ENCODE results near the gene HMCN1. TPM values are rescaled to one million over a fixed set of nuclear protein-coding genes. Genes with fewer than 3 reads are reported as not detected.

Gene HMCN1
- total RNA-seq, 4 donors from 2014 or later, result 1.0 to 8.1 (median 2.5) TPM

DNA sequence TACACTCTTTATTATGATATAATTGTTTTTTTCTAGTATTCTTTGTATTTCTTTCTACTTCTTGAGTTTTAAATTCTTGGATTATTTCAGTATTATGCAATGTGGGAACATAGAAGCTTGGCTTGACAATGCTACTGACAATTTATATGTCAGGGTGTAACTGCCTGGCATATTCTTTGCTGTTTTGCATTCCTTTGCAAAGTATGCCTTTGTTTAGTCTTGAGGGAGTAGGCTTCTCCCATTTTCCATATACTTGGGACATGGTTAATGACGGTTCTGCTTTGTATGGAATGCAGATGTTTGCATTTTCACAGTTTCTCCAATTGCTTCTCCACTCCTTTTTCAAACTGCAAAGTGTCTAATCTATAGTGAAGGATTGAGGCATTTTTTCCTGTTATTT, 109.8 kb downstream of the HMCN1 start:
- 27 to 30% methylated on average over 1 of the region's 1 CpG for whole genome bisulfite sequencing, 2 donors
- intact Hi-C loops (cut with DNase I; ENCODE audit: low total_unique reads), result no loop called here
- no peak for DNase-seq (ENCODE audit: low spot score in 2 of 2)

GRCh38 chr1:185846672-185847444, 112.7 kb downstream of the HMCN1 start:
- TF ChIP-seq POLR2A (IDR thresholded peaks at IDR 0.05), result no peak
- TF ChIP-seq, protein P1, sequence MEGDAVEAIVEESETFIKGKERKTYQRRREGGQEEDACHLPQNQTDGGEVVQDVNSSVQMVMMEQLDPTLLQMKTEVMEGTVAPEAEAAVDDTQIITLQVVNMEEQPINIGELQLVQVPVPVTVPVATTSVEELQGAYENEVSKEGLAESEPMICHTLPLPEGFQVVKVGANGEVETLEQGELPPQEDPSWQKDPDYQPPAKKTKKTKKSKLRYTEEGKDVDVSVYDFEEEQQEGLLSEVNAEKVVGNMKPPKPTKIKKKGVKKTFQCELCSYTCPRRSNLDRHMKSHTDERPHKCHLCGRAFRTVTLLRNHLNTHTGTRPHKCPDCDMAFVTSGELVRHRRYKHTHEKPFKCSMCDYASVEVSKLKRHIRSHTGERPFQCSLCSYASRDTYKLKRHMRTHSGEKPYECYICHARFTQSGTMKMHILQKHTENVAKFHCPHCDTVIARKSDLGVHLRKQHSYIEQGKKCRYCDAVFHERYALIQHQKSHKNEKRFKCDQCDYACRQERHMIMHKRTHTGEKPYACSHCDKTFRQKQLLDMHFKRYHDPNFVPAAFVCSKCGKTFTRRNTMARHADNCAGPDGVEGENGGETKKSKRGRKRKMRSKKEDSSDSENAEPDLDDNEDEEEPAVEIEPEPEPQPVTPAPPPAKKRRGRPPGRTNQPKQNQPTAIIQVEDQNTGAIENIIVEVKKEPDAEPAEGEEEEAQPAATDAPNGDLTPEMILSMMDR (IDR thresholded peaks at IDR 0.05), result no peak
- intact Hi-C loops (cut with DNase I; ENCODE audit: low total_unique reads), result no loop called here
- DNase-seq (ENCODE audit: low spot score in 2 of 2), result no peak
- 78 to 83% methylated on average over 4 of the region's 4 CpGs for WGBS, 2 donors
- H3K4me3 ChIP-seq (ENCODE audit: low read depth, poor library complexity, severe bottlenecking), result no peak overlapping the region

More for the DNA sequence above, 109.8 kb downstream of the HMCN1 start:
- H3K4me3 ChIP-seq (ENCODE audit: low read depth, poor library complexity, severe bottlenecking), result no peak overlapping the region
- TF ChIP-seq, protein P1 (IDR thresholded peaks at IDR 0.05), result no peak
- TF ChIP-seq POLR2A (IDR thresholded peaks at IDR 0.05), result no peak

DNA sequence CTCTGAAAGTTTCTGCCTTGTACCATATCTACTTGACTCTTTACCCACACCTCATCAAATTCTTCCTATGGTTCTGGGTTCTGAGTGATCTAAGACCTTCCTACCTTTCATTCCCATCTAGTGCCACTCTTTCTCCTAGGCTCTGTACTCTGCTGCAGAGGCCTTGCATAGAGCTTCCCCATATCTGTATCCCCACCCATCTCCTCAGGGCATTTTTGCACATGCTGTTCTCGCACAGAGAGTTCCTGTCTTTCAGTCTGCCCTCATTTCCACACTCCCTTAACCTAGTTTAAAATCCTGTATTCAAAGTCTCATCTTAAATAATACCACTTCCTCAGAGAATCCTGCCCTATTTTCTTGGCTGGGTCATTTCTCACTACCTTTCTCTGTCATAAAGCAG, 114.8 kb downstream of the HMCN1 start:
- DNase-seq (ENCODE audit: low spot score in 2 of 2), result no peak
- intact Hi-C loops (cut with DNase I; ENCODE audit: low total_unique reads), result no loop called here
- no peak overlapping the region for H3K4me3 ChIP-seq (ENCODE audit: low read depth, poor library complexity, severe bottlenecking)
- 50 to 68% methylated on average over 1 of the region's 1 CpG for WGBS, 2 donors
- TF ChIP-seq, protein P1 (IDR thresholded peaks at IDR 0.05), result no peak
- TF ChIP-seq POLR2A (IDR thresholded peaks at IDR 0.05), result no peak

DNA sequence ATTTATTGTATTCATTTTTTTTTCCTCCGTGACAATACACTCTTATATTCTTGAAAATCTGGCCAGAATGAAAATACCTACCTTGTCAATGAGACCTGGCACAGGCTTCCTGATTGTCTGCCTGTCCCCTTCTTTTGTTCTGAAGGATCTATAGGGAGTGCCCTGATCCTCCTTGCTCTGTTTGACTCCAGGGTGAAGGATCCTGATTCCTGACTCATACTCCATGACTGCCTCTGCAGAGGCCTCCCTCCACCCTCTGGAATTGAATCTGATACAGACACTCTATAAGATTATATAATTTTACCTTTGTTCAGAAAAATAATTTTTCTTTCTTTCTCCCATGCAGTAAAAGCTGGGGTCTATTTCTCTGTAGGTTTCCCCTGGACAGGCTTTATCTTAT, 116.2 kb downstream of the HMCN1 start:
- intact Hi-C loops (cut with DNase I; ENCODE audit: low total_unique reads), result no loop called here
- no peak overlapping the region for H3K4me3 ChIP-seq (ENCODE audit: low read depth, poor library complexity, severe bottlenecking)
- 78 to 89% methylated on average over 1 of the region's 1 CpG for WGBS, 2 donors
- DNase-seq (ENCODE audit: low spot score in 2 of 2), result no peak
- TF ChIP-seq, protein P1 (IDR thresholded peaks at IDR 0.05), result no peak
- TF ChIP-seq POLR2A (IDR thresholded peaks at IDR 0.05), result no peak

GRCh38 chr1:185853739-185854138, 119.5 kb downstream of the HMCN1 start:
- no peak overlapping the region for H3K4me3 ChIP-seq (ENCODE audit: low read depth, poor library complexity, severe bottlenecking)
- DNase-seq (ENCODE audit: low spot score in 2 of 2), result no peak
- TF ChIP-seq POLR2A (IDR thresholded peaks at IDR 0.05), result no peak
- TF ChIP-seq, protein P1 (IDR thresholded peaks at IDR 0.05), result no peak
- WGBS, 2 donors, result 53 to 60% methylated on average over 1 of the region's 1 CpG
- intact Hi-C loops (cut with DNase I; ENCODE audit: low total_unique reads), result no loop called here

- DNase-seq (ENCODE audit: low spot score in 2 of 2), result no peak
- TF ChIP-seq, protein P1 (IDR thresholded peaks at IDR 0.05), result no peak
- TF ChIP-seq POLR2A (IDR thresholded peaks at IDR 0.05), result no peak
- 66% methylated on average over 3 of the region's 3 CpGs for WGBS, 2 donors
- intact Hi-C loops (cut with DNase I; ENCODE audit: low total_unique reads), result no loop called here
- H3K4me3 ChIP-seq (ENCODE audit: low read depth, poor library complexity, severe bottlenecking), result no peak overlapping the region
Measured at GRCh38 chr1:185856482-185856881, 122.3 kb downstream of the HMCN1 start.

Measured in lower leg skin (tissue), 4 donors.